K562 (cell line): Measurements from ENCODE around the gene MADCAM1. TPM values are rescaled to one million over a fixed set of nuclear protein-coding genes. Genes with fewer than 3 reads are reported as not detected.
"Not testable (repeated sequence)": the region's sequence is repeated elsewhere in the genome, so short reads cannot be mapped to it uniquely, and the experiment has no call there.

Experiments used
- ATAC-seq: fragments of 200-7000 bp; cut with Tn5 transposase; 3 replicates; pipeline ENCODE4 v1.9.1; 2020; ENCODE audit warnings: moderate library complexity
- BruUV-seq: library from RNA; stranded (reverse); fragments of 400-500 nt; replicated peaks from 2 replicates; lab custom pipeline; 2021; lab: Mats Ljungman, UMichigan
- CTCF ChIA-PET: fragments of 300-600 bp; formaldehyde crosslinking; extraction: SDS; loops from one replicate; lab custom pipeline; 2021; ENCODE audit warnings: low intra/inter-chr PET ratio; lab: Yijun Ruan, JAX
- POLR2A ChIA-PET: fragments of 300-600, 350-650 bp; sonication (Branson Sonifier 250); formaldehyde crosslinking; extraction: SDS; loops from one replicate; lab custom pipeline; 2021; ENCODE audit warnings: antibody characterized with exemption, inconsistent platforms; lab: Yijun Ruan, JAX
- DNase-seq, 4 experiments: peaks; one replicate each; pipeline versions ENCODE4 v3.0.0 to v3.0.0-alpha.2; 2011 to 2018; ENCODE audit warnings: low spot score in 3 of 4, mixed read lengths in 3 of 4; ENCODE audit errors: extremely low read depth in 1 of 4
- FAIRE-seq: peaks from 2 replicates; lab custom pipeline; 2011; peaks lifted over from hg19 to GRCh38; lab: Jason Lieb, UNC
- H2AFZ ChIP-seq: 2 replicates; pipeline ENCODE4 v1.6.0; 2011; ENCODE audit warnings: low read depth, low read length, control low read depth, inconsistent platforms
- H3K27ac ChIP-seq: fragments of 200-600 bp; 3 replicates; pipeline ENCODE4 v1.8.0; 2011; ENCODE audit warnings: low read depth, mild to moderate bottlenecking, control low read depth, inconsistent platforms, low read length, moderate library complexity, mixed read lengths; ENCODE audit errors: extremely low read depth
- H3K27me3 ChIP-seq, 2 experiments: fragments of 300-600 bp in 1 of 2; 2 replicates in 1 of 2; 3 replicates in 1 of 2; pipeline versions ENCODE4 v1.6.0 to v1.8.0; 2011; ENCODE audit warnings: inconsistent platforms in 2 of 2, low read length in 2 of 2, mild to moderate bottlenecking in 1 of 2, mixed read lengths in 1 of 2, moderate library complexity in 1 of 2; ENCODE audit not compliant: control insufficient read depth in 2 of 2, insufficient read depth in 2 of 2
- H3K36me3 ChIP-seq: fragments of 300-600 bp; 3 replicates; pipeline ENCODE4 v1.8.0; 2011; ENCODE audit warnings: mild to moderate bottlenecking, low read length, inconsistent platforms; ENCODE audit not compliant: control insufficient read depth, insufficient read depth
- H3K4me1 ChIP-seq, 2 experiments: fragments of 200-600 bp in 1 of 2; replicated peaks in 1 of 2; 2 replicates in 1 of 2; 3 replicates in 1 of 2; pipeline versions ENCODE4 v1.5.1 to v1.8.0; 2011; ENCODE audit warnings: inconsistent platforms in 2 of 2, low read length in 2 of 2, mild to moderate bottlenecking in 1 of 2, mixed read lengths in 1 of 2, moderate library complexity in 1 of 2; ENCODE audit not compliant: control insufficient read depth in 2 of 2, insufficient read depth in 2 of 2
- H3K4me2 ChIP-seq: 2 replicates; pipeline ENCODE4 v1.6.1; 2011; ENCODE audit warnings: low read length, control low read depth, inconsistent platforms, mixed read lengths; ENCODE audit not compliant: insufficient read depth
- H3K4me3 ChIP-seq: fragments of 200-600 bp; sonication (generic), shearing (Covaris generic); 2 replicates; pipeline ENCODE4 v1.5.1; 2016; ENCODE audit warnings: control low read depth, inconsistent platforms
- H3K79me2 ChIP-seq: fragments of 200-600 bp; 3 replicates; pipeline ENCODE4 v1.8.0; 2011; ENCODE audit warnings: low read length, inconsistent platforms; ENCODE audit not compliant: control insufficient read depth, insufficient read depth
- H3K9ac ChIP-seq, 2 experiments: 2 replicates each; pipeline versions ENCODE4 v1.6.0 to v1.6.1; 2011; ENCODE audit warnings: low read depth in 2 of 2, low read length in 2 of 2, control low read depth in 1 of 2, inconsistent platforms in 1 of 2, mild to moderate bottlenecking in 1 of 2, mixed read lengths in 1 of 2; ENCODE audit not compliant: insufficient read depth in 1 of 2
- H3K9me1 ChIP-seq: one replicate; pipeline ENCODE4 v1.6.0; 2011; ENCODE audit warnings: inconsistent platforms, mild to moderate bottlenecking, low read length, moderate library complexity; ENCODE audit not compliant: control insufficient read depth, insufficient read depth
- H3K9me3 ChIP-seq: replicated peaks from 2 replicates; pipeline ENCODE4 v1.5.1; 2011; ENCODE audit warnings: low read depth, low read length, inconsistent platforms; ENCODE audit not compliant: control insufficient read depth, insufficient read depth
- H4K20me1 ChIP-seq: replicated peaks from 2 replicates; pipeline ENCODE4 v1.6.1; 2011; ENCODE audit warnings: low read length, inconsistent platforms, mixed read lengths; ENCODE audit not compliant: control insufficient read depth, insufficient read depth
- HDAC1 ChIP-seq, 2 experiments: fragments of 450-650 bp; IDR thresholded peaks; 2 replicates each; pipeline ENCODE4 v1.6.1; 2016 to 2017; ENCODE audit warnings: inconsistent platforms in 1 of 2, mild to moderate bottlenecking in 1 of 2, moderate library complexity in 1 of 2
- HNRNPL ChIP-seq: fragments of 200-400 bp; formaldehyde crosslinking; IDR thresholded peaks from 2 replicates; pipeline ENCODE4 v1.6.1; 2017; ENCODE audit warnings: low read depth, mild to moderate bottlenecking, low read length
- KDM1A ChIP-seq, 2 experiments: fragments of 450-650 bp; IDR thresholded peaks; 2 replicates each; pipeline ENCODE4 v1.6.1; 2016; ENCODE audit warnings: mild to moderate bottlenecking in 2 of 2
- RCOR1 ChIP-seq, 2 experiments: IDR thresholded peaks; 2 replicates each; pipeline ENCODE4 v1.6.1; 2012; ENCODE audit warnings: low read depth in 2 of 2, low read length in 2 of 2, borderline replicate concordance in 1 of 2, improper control_type of control experiment in 1 of 2
- SMARCA5 ChIP-seq: fragments of 450-650 bp; IDR thresholded peaks from 2 replicates; pipeline ENCODE4 v1.6.1; 2016
- TFAP4 ChIP-seq: sonication (generic); formaldehyde crosslinking; IDR thresholded peaks from 2 replicates; pipeline ENCODE4 v1.8.0; 2022; ENCODE audit warnings: missing genetic modification reagents, mild to moderate bottlenecking, moderate library complexity, borderline replicate concordance
- TRIM24 ChIP-seq, 2 experiments: fragments of 450-650 bp; IDR thresholded peaks; 2 replicates each; pipeline ENCODE4 v1.6.1; 2016
- ZEB2 ChIP-seq: fragments of 450-650 bp; IDR thresholded peaks from 2 replicates; pipeline ENCODE4 v1.6.1; 2016
- ZFP1 ChIP-seq: fragments of 450-650 bp; formaldehyde crosslinking; IDR thresholded peaks from 2 replicates; pipeline ENCODE4 v1.4.0; 2020; ENCODE audit warnings: mild to moderate bottlenecking, mixed read lengths
- ZNF224 ChIP-seq: sonication (generic); formaldehyde crosslinking; IDR thresholded peaks from 2 replicates; pipeline ENCODE4 v1.8.0; 2022; ENCODE audit warnings: mild to moderate bottlenecking, missing genetic modification reagents
- WGBS: fragments of 100-300 bp; shearing (Covaris generic); methylation state at CpG from one replicate; pipeline ENCODE4 v1.1.6; 2016; ENCODE audit warnings: low coverage, mixed read lengths; ENCODE audit not compliant: insufficient coverage; ENCODE audit errors: missing lambda C conversion rate; 5-methylcytosine and 5-hydroxymethylcytosine counted together
- in situ Hi-C: fragments of 300-500 bp; cut with MboI; formaldehyde crosslinking; loops from 4 replicates; pipeline ENCODE4 v1.15.0; 2018; ENCODE audit warnings: inconsistent platforms, mixed read lengths
- intact Hi-C: fragments of 100-400 bp; cut with micrococcal nuclease; formaldehyde crosslinking; loops from 2 replicates; pipeline ENCODE4 v1.14.2; 2022
- polyA plus RNA-seq, 8 experiments: library from polyadenylated mRNA; depleted of rRNA in 4 of 8; stranded (reverse) in 5 of 8; unstranded in 3 of 8; fragments of >200 nt; fragmentation: Nextera tagmentation in 2 of 8; fragmentation: Illumina TruSeq in 1 of 8; extraction: Ambion mirVana in 2 of 8; extraction: Trizol in 1 of 8; gene quantifications; 2 replicates each; pipeline versions ENCODE4 v1.2.1 to v1.2.3, GENCODE V29; 2011 to 2014; ENCODE audit warnings: inconsistent platforms in 1 of 8, missing spikeins in 1 of 8
- total RNA-seq, 7 experiments: library from RNA; depleted of rRNA in 6 of 7; stranded (reverse); fragments of >200 nt in 6 of 7; fragmentation: Illumina TruSeq in 2 of 7; extraction: Trizol in 2 of 7; gene quantifications; 2 replicates each; pipeline versions ENCODE4 v1.2.1 to v1.2.3, GENCODE V29; 2011 to 2021; ENCODE audit warnings: low replicate concordance in 1 of 7
- TF ChIP-seq, protein P1 (sequence below): sonication (generic); formaldehyde crosslinking; IDR thresholded peaks from 2 replicates; pipeline ENCODE4 v1.9.0; 2022; ENCODE audit warnings: mild to moderate bottlenecking, missing genetic modification reagents

MADCAM1 gene
- total and polyA plus RNA-seq, 9 of the 15 experiments (the other 6 are each of a cell fraction or from before 2014, with no cell fraction given): 0.09 to 0.36 (median 0.09) TPM; not detected in 6

DNA sequence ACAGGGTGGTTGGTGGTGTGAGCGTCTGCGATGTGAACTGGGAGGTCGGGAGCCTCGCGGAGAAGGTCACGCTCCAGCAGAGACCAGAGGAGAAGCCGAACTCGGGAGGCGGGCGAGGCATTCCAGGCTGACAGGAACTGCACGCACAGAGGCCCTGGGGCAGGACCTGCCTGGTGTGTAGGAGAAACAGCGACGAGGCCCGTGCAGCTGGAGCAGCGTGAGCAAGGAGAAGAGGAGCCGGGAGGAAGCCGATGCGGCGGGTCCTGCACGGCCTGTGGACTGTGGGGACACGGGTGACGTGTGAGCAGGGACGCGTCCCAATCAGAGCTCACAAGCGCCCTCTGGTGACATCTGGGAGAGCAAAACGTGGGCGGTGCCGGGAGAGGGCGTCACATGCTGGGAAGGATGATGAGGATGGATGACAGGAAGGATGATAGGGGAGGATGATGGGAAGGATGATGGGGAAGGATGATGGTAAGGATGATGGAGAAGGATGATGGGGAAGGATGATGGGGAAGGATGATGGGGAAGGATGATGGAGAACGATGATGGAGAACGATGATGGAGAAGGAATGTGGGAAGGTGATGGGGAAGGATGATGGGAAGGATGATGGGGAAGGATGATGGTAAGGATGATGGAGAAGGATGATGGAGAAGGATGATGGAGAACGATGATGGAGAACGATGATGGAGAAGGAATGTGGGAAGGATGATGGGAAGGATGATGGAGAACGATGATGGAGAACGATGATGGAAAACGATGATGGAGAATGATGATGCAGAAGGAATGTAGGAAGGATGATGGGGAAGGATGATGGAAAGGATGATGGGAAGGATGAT is 16.1 kb upstream of the MADCAM1 start (continued):
- peak in 1 of 2 experiments; percentile 84; a peak in 3 of 4 replicates for TF ChIP-seq RCOR1 (IDR thresholded peaks at IDR 0.05; ENCODE audit: borderline replicate concordance in 1 of 2, low read depth in 2 of 2, low read length in 2 of 2)
- no peak for TF ChIP-seq HNRNPL
- peak; percentile 80 for TF ChIP-seq SMARCA5
- peak; percentile 64 for TF ChIP-seq ZEB2
- peak; percentile 67; the same call in 1 of the 2 replicates for TF ChIP-seq TFAP4 (CRISPR knock-in tag)
- peak in 1 of 2 experiments; percentile 99; a peak in 2 of 4 replicates for TF ChIP-seq HDAC1 (IDR thresholded peaks at IDR 0.05)
- TF ChIP-seq, protein P1, sequence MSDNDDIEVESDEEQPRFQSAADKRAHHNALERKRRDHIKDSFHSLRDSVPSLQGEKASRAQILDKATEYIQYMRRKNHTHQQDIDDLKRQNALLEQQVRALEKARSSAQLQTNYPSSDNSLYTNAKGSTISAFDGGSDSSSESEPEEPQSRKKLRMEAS (CRISPR knock-in tag): peak; percentile 48; the same call in 1 of the 2 replicates
- no peak for TF ChIP-seq ZFP1 (CRISPR knock-in tag)
- TF ChIP-seq KDM1A (IDR thresholded peaks at IDR 0.05): peak; percentile 95 to 96
- TF ChIP-seq, all 486 proteins: peak for 67

DNA sequence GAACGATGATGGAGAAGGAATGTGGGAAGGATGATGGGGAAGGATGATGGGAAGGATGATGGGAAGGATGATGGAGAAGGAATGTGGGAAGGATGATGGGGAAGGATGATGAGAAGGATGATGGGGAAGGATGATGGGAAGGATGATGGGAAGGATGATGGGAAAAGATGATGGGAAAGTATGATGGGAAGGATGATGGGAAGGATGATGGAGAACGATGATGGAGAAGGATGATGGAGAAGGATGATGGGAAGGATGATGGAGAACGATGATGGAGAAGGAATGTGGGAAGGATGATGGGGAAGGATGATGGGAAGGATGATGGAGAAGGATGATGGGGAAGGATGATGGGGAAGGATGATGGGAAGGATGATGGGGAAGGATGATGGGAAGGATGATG is 15.2 kb upstream of the MADCAM1 start:
- H2AFZ ChIP-seq, CTCF ChIA-PET, in situ Hi-C loops, POLR2A ChIA-PET, H3K9me1 ChIP-seq, FAIRE-seq, H3K9me3 ChIP-seq, H4K20me1 ChIP-seq: not testable (repeated sequence)
- 19% methylated on average over 3 of the region's 3 CpGs for WGBS
- peaks cover 0 to 43% of the 10 kb centered on the region in 2 experiments; a peak in 2 of 5 replicates for H3K4me1 ChIP-seq
- TF ChIP-seq HDAC1 (IDR thresholded peaks at IDR 0.05): peak in 1 of 2 experiments; percentile 53; a peak in 1 of 4 replicates
- peak in 1 of 2 experiments; percentile 89; a peak in 2 of 4 replicates for TF ChIP-seq TRIM24 (IDR thresholded peaks at IDR 0.05)
- 0 out of 2 replicates have a peak, but pooled peaks have one; percentile 34 for TF ChIP-seq ZNF224
- TF ChIP-seq, all 486 proteins: peak for 3; not testable (repeated sequence) for 483
- H3K79me2 ChIP-seq, H3K27me3 ChIP-seq, DNase-seq, intact Hi-C loops, H3K4me3 ChIP-seq, H3K9ac ChIP-seq, H3K27ac ChIP-seq, H3K4me2 ChIP-seq, BruUV-seq, H3K36me3 ChIP-seq, ATAC-seq: not testable (repeated sequence)
